ENCODE data around the gene C9orf85. TPM values are rescaled to one million over a fixed set of nuclear protein-coding genes. Genes with fewer than 3 reads are reported as not detected.

The C9orf85 gene
- total RNA-seq, 1 donor from 2014 or later, result 15.6 TPM

- TF ChIP-seq CTCF (IDR thresholded peaks at IDR 0.05; ENCODE audit: insufficient read depth, low read length, poor library complexity, severe bottlenecking), result no peak
- H3K36me3 ChIP-seq (ENCODE audit: control insufficient read depth, insufficient read depth, low read length), result no peaks in the 10 kb centered on the region
- no peak for DNase-seq (ENCODE audit: low read depth)
- no peak overlapping the region for H3K4me3 ChIP-seq (ENCODE audit: low read depth, low read length)
- no peaks in the 10 kb centered on the region for H3K27me3 ChIP-seq (ENCODE audit: control insufficient read depth, insufficient read depth, low read length)
Measured at GRCh38 chr9:71886541-71886940, 24.9 kb upstream of the C9orf85 start.

GRCh38 chr9:71887362-71887761, 24.1 kb upstream of the C9orf85 start:
- Histone ChIP-seq H3K27me3 (ENCODE audit: control insufficient read depth, insufficient read depth, low read length) (no peaks in the 10 kb centered on the region), H3K36me3 (ENCODE audit: control insufficient read depth, insufficient read depth, low read length) (no peaks in the 10 kb centered on the region), H3K4me3 (ENCODE audit: low read depth, low read length) (no peak overlapping the region)
- DNase-seq (ENCODE audit: low read depth), result no peak
- no peak for TF ChIP-seq CTCF (IDR thresholded peaks at IDR 0.05; ENCODE audit: insufficient read depth, low read length, poor library complexity, severe bottlenecking)

GRCh38 chr9:71890042-71890679, 21.3 kb upstream of the C9orf85 start:
- no peaks in the 10 kb centered on the region for H3K27me3 ChIP-seq (ENCODE audit: control insufficient read depth, insufficient read depth, low read length)
- H3K4me3 ChIP-seq (ENCODE audit: low read depth, low read length), result no peak overlapping the region
- no peak for TF ChIP-seq CTCF (IDR thresholded peaks at IDR 0.05; ENCODE audit: insufficient read depth, low read length, poor library complexity, severe bottlenecking)
- no peak for DNase-seq (ENCODE audit: low read depth)
- no peaks in the 10 kb centered on the region for H3K36me3 ChIP-seq (ENCODE audit: control insufficient read depth, insufficient read depth, low read length)

GRCh38 chr9:71891557-71892189, 19.8 kb upstream of the C9orf85 start:
- no peaks in the 10 kb centered on the region for H3K27me3 ChIP-seq (ENCODE audit: control insufficient read depth, insufficient read depth, low read length)
- no peak overlapping the region for H3K4me3 ChIP-seq (ENCODE audit: low read depth, low read length)
- no peaks in the 10 kb centered on the region for H3K36me3 ChIP-seq (ENCODE audit: control insufficient read depth, insufficient read depth, low read length)
- TF ChIP-seq CTCF (IDR thresholded peaks at IDR 0.05; ENCODE audit: insufficient read depth, low read length, poor library complexity, severe bottlenecking), result no peak
- DNase-seq (ENCODE audit: low read depth), result no peak

GRCh38 chr9:71895117-71895516, 16.3 kb upstream of the C9orf85 start:
- TF ChIP-seq CTCF (IDR thresholded peaks at IDR 0.05; ENCODE audit: insufficient read depth, low read length, poor library complexity, severe bottlenecking), result no peak
- Histone ChIP-seq H3K27me3 (ENCODE audit: control insufficient read depth, insufficient read depth, low read length) (no peaks in the 10 kb centered on the region), H3K36me3 (ENCODE audit: control insufficient read depth, insufficient read depth, low read length) (no peaks in the 10 kb centered on the region), H3K4me3 (ENCODE audit: low read depth, low read length) (no peak overlapping the region)
- DNase-seq (ENCODE audit: low read depth), result no peak

- no peaks in the 10 kb centered on the region for H3K36me3 ChIP-seq (ENCODE audit: control insufficient read depth, insufficient read depth, low read length)
- TF ChIP-seq CTCF (IDR thresholded peaks at IDR 0.05; ENCODE audit: insufficient read depth, low read length, poor library complexity, severe bottlenecking), result no peak
- DNase-seq (ENCODE audit: low read depth), result no peak
- no peaks in the 10 kb centered on the region for H3K27me3 ChIP-seq (ENCODE audit: control insufficient read depth, insufficient read depth, low read length)
- no peak overlapping the region for H3K4me3 ChIP-seq (ENCODE audit: low read depth, low read length)
Measured at GRCh38 chr9:71895955-71896354, 15.5 kb upstream of the C9orf85 start.

All from kidney epithelial cell (primary cell).